ENCODE results near the gene LOXL4. TPM values are rescaled to one million over a fixed set of nuclear protein-coding genes. Genes with fewer than 3 reads are reported as not detected.

LOXL4 gene
- total RNA-seq, 1 experiment from 2014 or later, result 1.3 TPM

GRCh38 chr10:98267069-98267893 is 713 bp downstream of the LOXL4 start (continued):
- TF ChIP-seq, protein P1, sequence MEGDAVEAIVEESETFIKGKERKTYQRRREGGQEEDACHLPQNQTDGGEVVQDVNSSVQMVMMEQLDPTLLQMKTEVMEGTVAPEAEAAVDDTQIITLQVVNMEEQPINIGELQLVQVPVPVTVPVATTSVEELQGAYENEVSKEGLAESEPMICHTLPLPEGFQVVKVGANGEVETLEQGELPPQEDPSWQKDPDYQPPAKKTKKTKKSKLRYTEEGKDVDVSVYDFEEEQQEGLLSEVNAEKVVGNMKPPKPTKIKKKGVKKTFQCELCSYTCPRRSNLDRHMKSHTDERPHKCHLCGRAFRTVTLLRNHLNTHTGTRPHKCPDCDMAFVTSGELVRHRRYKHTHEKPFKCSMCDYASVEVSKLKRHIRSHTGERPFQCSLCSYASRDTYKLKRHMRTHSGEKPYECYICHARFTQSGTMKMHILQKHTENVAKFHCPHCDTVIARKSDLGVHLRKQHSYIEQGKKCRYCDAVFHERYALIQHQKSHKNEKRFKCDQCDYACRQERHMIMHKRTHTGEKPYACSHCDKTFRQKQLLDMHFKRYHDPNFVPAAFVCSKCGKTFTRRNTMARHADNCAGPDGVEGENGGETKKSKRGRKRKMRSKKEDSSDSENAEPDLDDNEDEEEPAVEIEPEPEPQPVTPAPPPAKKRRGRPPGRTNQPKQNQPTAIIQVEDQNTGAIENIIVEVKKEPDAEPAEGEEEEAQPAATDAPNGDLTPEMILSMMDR (IDR thresholded peaks at IDR 0.05 in 2 of 3, conservative IDR thresholded peaks at IDR 0.05 in 1 of 3; ENCODE audit: borderline replicate concordance in 1 of 3, insufficient read depth in 1 of 3, low read depth in 2 of 3, low read length in 2 of 3), result no peak
- TF ChIP-seq EZH2 (IDR thresholded peaks at IDR 0.05) (no peak), SRF (IDR thresholded peaks at IDR 0.05; ENCODE audit: low read depth) (no peak), ELF1 (IDR thresholded peaks at IDR 0.05; ENCODE audit: borderline replicate concordance, low read depth) (no peak), ZFX (IDR thresholded peaks at IDR 0.05) (no peak)
- TF ChIP-seq, protein P2, sequence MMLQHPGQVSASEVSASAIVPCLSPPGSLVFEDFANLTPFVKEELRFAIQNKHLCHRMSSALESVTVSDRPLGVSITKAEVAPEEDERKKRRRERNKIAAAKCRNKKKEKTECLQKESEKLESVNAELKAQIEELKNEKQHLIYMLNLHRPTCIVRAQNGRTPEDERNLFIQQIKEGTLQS (IDR thresholded peaks at IDR 0.05), result no peak
- TF ChIP-seq, protein P3, sequence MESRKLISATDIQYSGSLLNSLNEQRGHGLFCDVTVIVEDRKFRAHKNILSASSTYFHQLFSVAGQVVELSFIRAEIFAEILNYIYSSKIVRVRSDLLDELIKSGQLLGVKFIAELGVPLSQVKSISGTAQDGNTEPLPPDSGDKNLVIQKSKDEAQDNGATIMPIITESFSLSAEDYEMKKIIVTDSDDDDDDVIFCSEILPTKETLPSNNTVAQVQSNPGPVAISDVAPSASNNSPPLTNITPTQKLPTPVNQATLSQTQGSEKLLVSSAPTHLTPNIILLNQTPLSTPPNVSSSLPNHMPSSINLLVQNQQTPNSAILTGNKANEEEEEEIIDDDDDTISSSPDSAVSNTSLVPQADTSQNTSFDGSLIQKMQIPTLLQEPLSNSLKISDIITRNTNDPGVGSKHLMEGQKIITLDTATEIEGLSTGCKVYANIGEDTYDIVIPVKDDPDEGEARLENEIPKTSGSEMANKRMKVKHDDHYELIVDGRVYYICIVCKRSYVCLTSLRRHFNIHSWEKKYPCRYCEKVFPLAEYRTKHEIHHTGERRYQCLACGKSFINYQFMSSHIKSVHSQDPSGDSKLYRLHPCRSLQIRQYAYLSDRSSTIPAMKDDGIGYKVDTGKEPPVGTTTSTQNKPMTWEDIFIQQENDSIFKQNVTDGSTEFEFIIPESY (IDR thresholded peaks at IDR 0.05; ENCODE audit: extremely low read depth, insufficient replicate concordance, low read length), result no peak

DNA sequence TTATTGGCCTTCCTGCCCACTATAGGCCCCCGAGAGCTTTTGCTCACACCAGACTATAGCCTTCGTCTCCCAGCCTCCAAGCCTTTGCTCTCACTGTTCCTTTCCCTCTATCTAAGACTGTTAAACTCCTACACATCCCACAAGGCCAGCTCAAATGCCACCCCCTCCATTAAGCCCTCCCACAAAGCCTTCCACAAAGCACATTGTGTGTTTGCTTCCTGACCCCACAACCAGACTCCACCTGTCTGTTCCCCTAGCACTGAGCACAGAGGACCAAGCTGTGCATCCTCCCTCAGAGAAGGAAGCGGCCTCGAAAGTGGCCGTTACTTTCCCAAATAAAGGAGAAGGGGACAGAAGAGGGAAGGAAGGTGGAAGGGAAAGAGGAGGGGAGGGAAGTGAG is 1.3 kb downstream of the LOXL4 start:
- H2AFZ ChIP-seq (ENCODE audit: low read depth, low read length, poor library complexity, severe bottlenecking), result no peak overlapping the region
- POLR2A ChIA-PET, result interaction anchor here (1.6 kb wide), 1 partner anchor 56 kb away, joined by 3 read pairs; no protein-coding TSS in a partner anchor
- no TSS peak for BruUV-seq (replicated peaks)

More for the DNA sequence above, 1.3 kb downstream of the LOXL4 start:
- Histone ChIP-seq H3K4me3 (replicated peaks in 1 of 2; ENCODE audit: low read depth in 1 of 2, low read length in 2 of 2) (no peak overlapping the region), H3K27ac (ENCODE audit: low read depth, low read length) (no peak overlapping the region; the same call in 1 of the 2 replicates), H3K36me3 (ENCODE audit: control insufficient read depth in 1 of 2, insufficient read depth in 2 of 2, low read length in 2 of 2) (no peaks in the 10 kb centered on the region), H3K4me2 (ENCODE audit: low read length) (peak overlapping the region; percentile 40), H3K79me2 (ENCODE audit: insufficient read depth, low read length) (no peaks in the 10 kb centered on the region), H3K9me3 (ENCODE audit: control insufficient read depth in 1 of 2, insufficient read depth in 1 of 2, low read depth in 1 of 2, low read length in 2 of 2) (no peaks in the 10 kb centered on the region), H4K20me1 (ENCODE audit: insufficient read depth) (no peaks in the 10 kb centered on the region), H3K9me2 (ENCODE audit: insufficient read depth) (no peaks in the 10 kb centered on the region), H3K9ac (ENCODE audit: low read length) (no peak overlapping the region), H3K27me3 (ENCODE audit: insufficient read depth, low read length) (no peaks in the 10 kb centered on the region), H3K4me1 (ENCODE audit: control insufficient read depth in 1 of 2, insufficient read depth in 2 of 2, low read length in 2 of 2) (peaks cover 43 to 79% of the 10 kb centered on the region in 2 experiments)
- intact Hi-C loops (cut with micrococcal nuclease), result loop anchor here (10.0 kb wide), 1 partner anchor 148 kb away; the partner anchor contains the start of gene PYROXD2
- CTCF ChIA-PET, result interaction anchor here (1.8 kb wide), 1 partner anchor 43 kb away, joined by 13 read pairs; no protein-coding TSS in a partner anchor
- no peak for TF ChIP-seq RAD21 (IDR thresholded peaks at IDR 0.05; ENCODE audit: low read depth)
- TF ChIP-seq EGR1 (IDR thresholded peaks at IDR 0.05; ENCODE audit: low read depth), result no peak
- no peak for TF ChIP-seq YY1 (IDR thresholded peaks at IDR 0.05; ENCODE audit: extremely low read depth, insufficient replicate concordance, low read depth, low read length)
- TF ChIP-seq SRF (IDR thresholded peaks at IDR 0.05; ENCODE audit: low read depth), result no peak
- TF ChIP-seq ZFX (IDR thresholded peaks at IDR 0.05), result no peak
- RAD21 ChIA-PET (ENCODE audit: low non-redundant PET in 1 of 2, low total read pairs in 2 of 2, uncharacterized antibody in 2 of 2, unreplicated experiment in 2 of 2), result interaction anchor here in 1 of 2 experiments (1.0 kb wide), 1 partner anchor 42 kb away, joined by 3 read pairs; no protein-coding TSS in a partner anchor
- ATAC-seq (no peak), DNase-seq (ENCODE audit: low read depth, low spot score) (no peak)
